ENCODE results near the gene SEPTIN5. TPM values are rescaled to one million over a fixed set of nuclear protein-coding genes. Genes with fewer than 3 reads are reported as not detected.
"Not testable (repeated sequence)": the region's sequence is repeated elsewhere in the genome, so short reads cannot be mapped to it uniquely, and the experiment has no call there.

Gene SEPTIN5
- total and polyA plus RNA-seq, 4 experiments from 2014 or later, result not detected

- H3K4me1 ChIP-seq (ENCODE audit: insufficient read depth, low read length); H3K4me3 ChIP-seq (ENCODE audit: low read length in 2 of 2); H3K4me1 Mint-ChIP-seq; H3K27ac Mint-ChIP-seq; H3K9me3 ChIP-seq (ENCODE audit: control insufficient read depth in 1 of 2, low read length in 2 of 2); H3K36me3 Mint-ChIP-seq; DNase-seq; POLR2A ChIA-PET (ENCODE audit: partially characterized antibody); intact Hi-C loops (cut with micrococcal nuclease); H3K4me3 Mint-ChIP-seq; H3K27ac ChIP-seq (ENCODE audit: low read depth, low read length); H3K9me3 Mint-ChIP-seq; H3K27me3 ChIP-seq (ENCODE audit: insufficient read depth, low read length); H3K36me3 ChIP-seq (ENCODE audit: insufficient read depth, low read length): not testable (repeated sequence)
- CTCF ChIA-PET (ENCODE audit: partially characterized antibody), result interaction anchor here (1.3 kb wide), 1 partner anchor 41 kb away, joined by 5 read pairs; no protein-coding TSS in a partner anchor
- peaks cover 14 to 19% of the 10 kb centered on the region in 2 donors for H3K27me3 Mint-ChIP-seq
These were observed 37.9 kb upstream of the SEPTIN5 start for GRCh38 chr22:19676437-19676836.

- Mint-ChIP-seq H3K4me3 (no peak overlapping the region), H3K9me3 (peaks cover 0 to 3% (median 0%) of the 10 kb centered on the region in 8 donors), H3K27ac (no peak overlapping the region), H3K27me3 (peaks cover 20 to 28% of the 10 kb centered on the region in 2 donors), H3K36me3 (no peaks in the 10 kb centered on the region), H3K4me1 (no peaks in the 10 kb centered on the region)
- Histone ChIP-seq H3K4me3 (ENCODE audit: low read length in 2 of 2) (no peak overlapping the region), H3K27me3 (ENCODE audit: insufficient read depth, low read length) (peaks cover 9% of the 10 kb centered on the region), H3K36me3 (ENCODE audit: insufficient read depth, low read length) (no peaks in the 10 kb centered on the region), H3K27ac (ENCODE audit: low read depth, low read length) (no peak overlapping the region), H3K4me1 (ENCODE audit: insufficient read depth, low read length) (no peaks in the 10 kb centered on the region), H3K9me3 (ENCODE audit: control insufficient read depth in 1 of 2, low read length in 2 of 2) (no peaks in the 10 kb centered on the region)
- intact Hi-C loops (cut with micrococcal nuclease), result no loop called here
- CTCF ChIA-PET (ENCODE audit: partially characterized antibody), result interaction anchor here (0.7 to 2.4 kb wide), 8 partner anchors 10 to 262 kb away, joined by 3 to 8 read pairs (median 3); partner anchors contain the start of genes COMT and TXNRD2
- no peak for DNase-seq
- POLR2A ChIA-PET (ENCODE audit: partially characterized antibody), result interaction anchor here (0.6 kb wide), 1 partner anchor 14 kb away, joined by 3 read pairs; no protein-coding TSS in a partner anchor
These were observed 35.3 kb upstream of the SEPTIN5 start for GRCh38 chr22:19678949-19679521.

GRCh38 chr22:19679522-19680101 is 34.7 kb upstream of the SEPTIN5 start:
- H3K27me3 Mint-ChIP-seq, result peaks cover 17 to 28% of the 10 kb centered on the region in 2 donors
- H3K27ac Mint-ChIP-seq, result no peak overlapping the region
- Histone ChIP-seq H3K9me3 (ENCODE audit: control insufficient read depth in 1 of 2, low read length in 2 of 2) (no peaks in the 10 kb centered on the region), H3K4me3 (ENCODE audit: low read length in 2 of 2) (no peak overlapping the region), H3K27ac (ENCODE audit: low read depth, low read length) (no peak overlapping the region), H3K4me1 (ENCODE audit: insufficient read depth, low read length) (no peaks in the 10 kb centered on the region), H3K36me3 (ENCODE audit: insufficient read depth, low read length) (no peaks in the 10 kb centered on the region), H3K27me3 (ENCODE audit: insufficient read depth, low read length) (peaks cover 8% of the 10 kb centered on the region)
- no peaks in the 10 kb centered on the region for H3K4me1 Mint-ChIP-seq
- intact Hi-C loops (cut with micrococcal nuclease), result no loop called here
- H3K4me3 Mint-ChIP-seq, result no peak overlapping the region
- H3K9me3 Mint-ChIP-seq, result peaks cover 0 to 3% (median 0%) of the 10 kb centered on the region in 8 donors
- no peaks in the 10 kb centered on the region for H3K36me3 Mint-ChIP-seq
- ChIA-PET POLR2A (ENCODE audit: partially characterized antibody) (no interaction called here), CTCF (ENCODE audit: partially characterized antibody) (interaction anchor here (0.7 to 2.4 kb wide), 9 partner anchors 10 to 51 kb away, joined by 3 to 8 read pairs (median 3); no protein-coding TSS in a partner anchor)
- DNase-seq, result peak in 4 of 5 donors; percentile 10 to 33 (median 26)

GRCh38 chr22:19680287-19680881 is 33.9 kb upstream of the SEPTIN5 start:
- Histone ChIP-seq H3K4me3 (ENCODE audit: low read length in 2 of 2) (no peak overlapping the region), H3K27me3 (ENCODE audit: insufficient read depth, low read length) (peaks cover 3% of the 10 kb centered on the region), H3K9me3 (ENCODE audit: control insufficient read depth in 1 of 2, low read length in 2 of 2) (no peaks in the 10 kb centered on the region), H3K27ac (ENCODE audit: low read depth, low read length) (no peak overlapping the region), H3K4me1 (ENCODE audit: insufficient read depth, low read length) (no peaks in the 10 kb centered on the region), H3K36me3 (ENCODE audit: insufficient read depth, low read length) (no peaks in the 10 kb centered on the region)
- Mint-ChIP-seq H3K4me3 (no peak overlapping the region), H3K36me3 (no peaks in the 10 kb centered on the region), H3K27ac (no peak overlapping the region), H3K9me3 (peaks cover 0 to 3% (median 0%) of the 10 kb centered on the region in 8 donors), H3K4me1 (no peaks in the 10 kb centered on the region), H3K27me3 (peaks cover 15 to 25% of the 10 kb centered on the region in 2 donors)
- no peak for DNase-seq
- ChIA-PET CTCF (ENCODE audit: partially characterized antibody) (interaction anchor here (0.5 to 2.4 kb wide), 7 partner anchors 9 to 336 kb away, joined by 3 to 8 read pairs (median 3); no protein-coding TSS in a partner anchor), POLR2A (ENCODE audit: partially characterized antibody) (no interaction called here)
- intact Hi-C loops (cut with micrococcal nuclease), result no loop called here

GRCh38 chr22:19680911-19681862 is 33.1 kb upstream of the SEPTIN5 start:
- peaks cover 0 to 3% (median 0%) of the 10 kb centered on the region in 8 donors for H3K9me3 Mint-ChIP-seq
- ChIA-PET CTCF (ENCODE audit: partially characterized antibody) (interaction anchor here (0.5 to 1.7 kb wide), 2 partner anchors 38 to 337 kb away, joined by 3 read pairs; no protein-coding TSS in a partner anchor), POLR2A (ENCODE audit: partially characterized antibody) (no interaction called here)
- Histone ChIP-seq H3K9me3 (ENCODE audit: control insufficient read depth in 1 of 2, low read length in 2 of 2) (no peaks in the 10 kb centered on the region), H3K27me3 (ENCODE audit: insufficient read depth, low read length) (peaks cover 3% of the 10 kb centered on the region), H3K4me3 (ENCODE audit: low read length in 2 of 2) (no peak overlapping the region), H3K36me3 (ENCODE audit: insufficient read depth, low read length) (no peaks in the 10 kb centered on the region), H3K4me1 (ENCODE audit: insufficient read depth, low read length) (no peaks in the 10 kb centered on the region), H3K27ac (ENCODE audit: low read depth, low read length) (no peak overlapping the region)
- no peaks in the 10 kb centered on the region for H3K36me3 Mint-ChIP-seq
- intact Hi-C loops (cut with micrococcal nuclease), result no loop called here
- H3K4me3 Mint-ChIP-seq, result no peak overlapping the region
- no peak overlapping the region for H3K27ac Mint-ChIP-seq
- H3K27me3 Mint-ChIP-seq, result peaks cover 15 to 22% of the 10 kb centered on the region in 2 donors
- no peaks in the 10 kb centered on the region for H3K4me1 Mint-ChIP-seq
- no peak for DNase-seq

- no peak for DNase-seq
- Mint-ChIP-seq H3K9me3 (peaks cover 0 to 3% (median 0%) of the 10 kb centered on the region in 8 donors), H3K4me3 (peak overlapping the region in 1 of 8 donors; percentile 36), H3K4me1 (no peaks in the 10 kb centered on the region), H3K36me3 (no peaks in the 10 kb centered on the region), H3K27me3 (peaks cover 15 to 22% of the 10 kb centered on the region in 2 donors), H3K27ac (no peak overlapping the region)
- ChIA-PET CTCF (ENCODE audit: partially characterized antibody) (no interaction called here), POLR2A (ENCODE audit: partially characterized antibody) (no interaction called here)
- Histone ChIP-seq H3K27ac (ENCODE audit: low read depth, low read length) (no peak overlapping the region), H3K9me3 (ENCODE audit: control insufficient read depth in 1 of 2, low read length in 2 of 2) (no peaks in the 10 kb centered on the region), H3K4me3 (ENCODE audit: low read length in 2 of 2) (no peak overlapping the region), H3K4me1 (ENCODE audit: insufficient read depth, low read length) (no peaks in the 10 kb centered on the region), H3K27me3 (ENCODE audit: insufficient read depth, low read length) (peaks cover 3% of the 10 kb centered on the region), H3K36me3 (ENCODE audit: insufficient read depth, low read length) (no peaks in the 10 kb centered on the region)
- intact Hi-C loops (cut with micrococcal nuclease), result no loop called here
These were observed 32.4 kb upstream of the SEPTIN5 start for GRCh38 chr22:19681863-19682245.
